ENCODE results near the gene AKAP13. TPM values are rescaled to one million over a fixed set of nuclear protein-coding genes. Genes with fewer than 3 reads are reported as not detected.

Gene AKAP13
- polyA plus RNA-seq, 1 donor from 2014 or later: 10.0 TPM

DNA sequence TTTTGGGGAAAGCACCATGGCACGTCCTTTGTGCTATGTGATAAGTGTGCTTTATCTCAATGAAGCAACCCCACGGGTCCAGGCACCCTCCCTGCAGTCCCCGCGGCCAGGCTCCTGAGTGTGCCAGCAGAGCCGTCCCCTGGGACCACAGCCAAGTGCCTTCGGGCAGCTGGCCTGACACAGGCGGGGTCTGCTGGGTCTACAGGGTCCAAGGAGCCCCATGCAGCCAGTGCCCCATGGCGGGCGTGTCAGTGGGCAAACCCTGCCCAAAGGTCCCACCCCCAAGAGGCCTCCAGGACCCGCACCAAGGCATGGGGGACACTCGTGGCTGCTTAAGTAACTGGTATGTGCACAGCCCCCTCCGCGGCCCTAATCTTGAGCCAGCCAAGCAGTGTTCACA, 379.0 kb downstream of the AKAP13 start:
- Histone ChIP-seq H3K4me2 (ENCODE audit: low read length) (no peak overlapping the region), H3K9me3 (ENCODE audit: low read length) (no peaks in the 10 kb centered on the region), H2AFZ (ENCODE audit: low read depth, low read length) (no peak overlapping the region), H4K20me1 (ENCODE audit: insufficient read depth) (no peaks in the 10 kb centered on the region), H3F3A (ENCODE audit: insufficient read depth, low read length, poor library complexity, severe bottlenecking) (no peaks in the 10 kb centered on the region), H3K4me3 (ENCODE audit: low read length) (no peak overlapping the region), H3K9ac (ENCODE audit: low read length) (no peak overlapping the region), H3K27me3 (ENCODE audit: insufficient read depth, low read depth, low read length) (no peaks in the 10 kb centered on the region), H3K79me2 (replicated peaks; ENCODE audit: insufficient read depth, low read length) (peaks cover 4% of the 10 kb centered on the region), H3K9me2 (ENCODE audit: insufficient read depth, low read length) (no peaks in the 10 kb centered on the region), H3K27ac (ENCODE audit: low read length) (no peak overlapping the region), H3K36me3 (ENCODE audit: insufficient read depth, low read length) (no peaks in the 10 kb centered on the region)
- TF ChIP-seq EZH2 (IDR thresholded peaks at IDR 0.05; ENCODE audit: borderline replicate concordance, insufficient read depth, low read length, poor library complexity, severe bottlenecking) (no peak), RAD21 (conservative IDR thresholded peaks at IDR 0.05) (no peak), TAF1 (IDR thresholded peaks at IDR 0.05; ENCODE audit: low read depth) (no peak), EP300 (conservative IDR thresholded peaks at IDR 0.05; ENCODE audit: poor library complexity, severe bottlenecking) (no peak), REST (IDR thresholded peaks at IDR 0.05; ENCODE audit: borderline replicate concordance) (no peak), SMC3 (conservative IDR thresholded peaks at IDR 0.05; ENCODE audit: poor library complexity) (no peak), POLR2AphosphoS5 (IDR thresholded peaks at IDR 0.05) (no peak), CTCF (IDR thresholded peaks at IDR 0.05; ENCODE audit: poor library complexity, severe bottlenecking) (no peak), MXI1 (conservative IDR thresholded peaks at IDR 0.05; ENCODE audit: poor library complexity, severe bottlenecking) (no peak)

DNA sequence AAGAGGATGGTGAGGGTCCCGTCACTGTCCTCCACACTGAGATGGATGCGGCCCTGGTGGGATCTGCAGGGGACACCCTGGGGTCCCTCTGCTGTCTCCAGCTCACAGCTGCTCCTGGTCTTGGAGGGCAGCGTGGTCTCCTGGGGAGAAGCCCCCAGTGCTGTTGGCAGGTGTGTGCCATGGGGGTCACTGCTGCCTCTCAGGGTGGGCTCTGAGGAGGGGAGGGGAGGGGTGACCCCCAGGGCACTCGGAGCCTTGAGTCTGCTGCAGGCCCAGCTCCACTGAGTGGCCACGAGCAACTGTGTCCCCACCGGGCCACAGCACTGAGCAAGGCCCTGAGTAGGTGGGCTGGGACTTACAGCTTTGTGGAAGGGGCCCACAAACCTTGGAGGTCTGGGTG, 379.6 kb downstream of the AKAP13 start:
- Histone ChIP-seq H2AFZ (ENCODE audit: low read depth, low read length) (no peak overlapping the region), H3K27ac (ENCODE audit: low read length) (no peak overlapping the region), H3K79me2 (replicated peaks; ENCODE audit: insufficient read depth, low read length) (peaks cover 9% of the 10 kb centered on the region), H3K9ac (ENCODE audit: low read length) (no peak overlapping the region), H3F3A (ENCODE audit: insufficient read depth, low read length, poor library complexity, severe bottlenecking) (no peaks in the 10 kb centered on the region), H4K20me1 (ENCODE audit: insufficient read depth) (no peaks in the 10 kb centered on the region), H3K9me2 (ENCODE audit: insufficient read depth, low read length) (no peaks in the 10 kb centered on the region), H3K9me3 (ENCODE audit: low read length) (no peaks in the 10 kb centered on the region), H3K27me3 (ENCODE audit: insufficient read depth, low read depth, low read length) (no peaks in the 10 kb centered on the region), H3K4me2 (ENCODE audit: low read length) (no peak overlapping the region), H3K4me3 (ENCODE audit: low read length) (no peak overlapping the region), H3K36me3 (ENCODE audit: insufficient read depth, low read length) (no peaks in the 10 kb centered on the region)
- TF ChIP-seq CTCF (IDR thresholded peaks at IDR 0.05; ENCODE audit: poor library complexity, severe bottlenecking): no peak
- TF ChIP-seq RAD21 (conservative IDR thresholded peaks at IDR 0.05): no peak
- TF ChIP-seq EZH2 (IDR thresholded peaks at IDR 0.05; ENCODE audit: borderline replicate concordance, insufficient read depth, low read length, poor library complexity, severe bottlenecking): no peak
- TF ChIP-seq EP300 (conservative IDR thresholded peaks at IDR 0.05; ENCODE audit: poor library complexity, severe bottlenecking): no peak
- TF ChIP-seq TAF1 (IDR thresholded peaks at IDR 0.05; ENCODE audit: low read depth): no peak
- TF ChIP-seq REST (IDR thresholded peaks at IDR 0.05; ENCODE audit: borderline replicate concordance): no peak
- no peak for TF ChIP-seq POLR2AphosphoS5 (IDR thresholded peaks at IDR 0.05)
- no peak for TF ChIP-seq MXI1 (conservative IDR thresholded peaks at IDR 0.05; ENCODE audit: poor library complexity, severe bottlenecking)
- TF ChIP-seq SMC3 (conservative IDR thresholded peaks at IDR 0.05; ENCODE audit: poor library complexity): no peak

All from neural cell (in vitro differentiated cells).